Choroid plexus epithelial cell (primary cell): Measurements from ENCODE around the gene MUC6.

Experiments
- DNase-seq: peaks from one replicate; pipeline ENCODE4 v3.0.0-alpha.2; 2010; ENCODE audit warnings: low read depth
- H3K4me3 ChIP-seq: 2 replicates; pipeline ENCODE4 v1.5.1; 2011; ENCODE audit warnings: low read depth, mild to moderate bottlenecking, control low read depth, low read length, moderate library complexity
- CTCF ChIP-seq: conservative IDR thresholded peaks from 2 replicates; pipeline ENCODE4 v1.5.1; 2011; ENCODE audit warnings: low read depth, mild to moderate bottlenecking, control low read depth, inconsistent platforms, low read length, moderate library complexity

The MUC6 gene

GRCh38 chr11:1054143-1055108 is 17.9 kb upstream of the MUC6 start:
- DNase-seq: peak; percentile 7
- no peak overlapping the region for H3K4me3 ChIP-seq
- TF ChIP-seq CTCF: no peak

- peak; percentile 18 for TF ChIP-seq CTCF
- H3K4me3 ChIP-seq: no peak overlapping the region
- DNase-seq: peak; percentile 35
Measured at GRCh38 chr11:1053121-1053901, 16.8 kb upstream of the MUC6 start.

DNA sequence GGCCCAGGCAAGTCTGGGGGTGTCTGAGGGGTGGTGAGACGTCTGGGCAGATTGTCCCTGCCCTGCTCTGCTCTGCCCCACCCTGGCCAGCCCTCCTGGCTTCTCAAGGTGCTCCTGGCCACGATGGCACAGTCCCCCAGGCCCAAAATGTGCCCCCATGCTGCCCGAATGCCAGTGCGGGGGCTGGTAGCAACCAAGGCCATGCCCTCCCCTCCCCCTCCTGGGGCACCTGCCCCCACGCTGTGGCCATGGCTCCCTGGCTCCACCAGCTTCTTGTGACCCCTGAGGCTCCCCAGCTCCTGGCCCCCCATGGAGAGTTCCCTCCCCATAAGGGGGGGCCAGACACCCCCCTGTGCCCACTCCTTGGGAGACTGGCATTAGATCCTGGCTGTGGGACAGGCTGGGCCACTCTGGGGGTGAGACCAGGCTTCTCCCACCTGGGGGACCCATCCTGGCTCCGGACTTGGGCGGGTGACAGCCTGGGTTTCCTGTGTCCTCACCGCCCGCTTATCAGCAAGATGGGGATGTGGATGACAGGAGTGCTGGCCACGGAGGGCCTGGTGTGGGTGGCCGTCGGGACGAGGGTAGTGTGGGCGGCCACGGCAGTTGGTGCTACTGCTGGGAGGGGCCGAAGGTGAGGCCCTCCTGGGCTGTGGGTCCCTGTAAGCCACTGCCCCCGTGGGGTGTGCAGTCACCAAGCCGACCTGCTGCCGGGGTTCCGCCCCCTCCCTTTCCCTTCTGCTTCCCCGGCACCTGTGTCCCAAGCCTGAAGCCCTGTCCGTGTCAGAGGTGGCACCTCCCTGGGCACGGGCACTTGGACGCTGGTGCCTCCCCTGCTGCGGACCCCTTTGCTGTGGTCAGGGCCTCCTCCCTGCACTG is 15.9 kb upstream of the MUC6 start:
- no peak for DNase-seq
- TF ChIP-seq CTCF: no peak
- no peak overlapping the region for H3K4me3 ChIP-seq

- no peak for TF ChIP-seq CTCF
- no peak for DNase-seq
- no peak overlapping the region for H3K4me3 ChIP-seq
Measured at GRCh38 chr11:1051356-1052132, 15.0 kb upstream of the MUC6 start.

DNA sequence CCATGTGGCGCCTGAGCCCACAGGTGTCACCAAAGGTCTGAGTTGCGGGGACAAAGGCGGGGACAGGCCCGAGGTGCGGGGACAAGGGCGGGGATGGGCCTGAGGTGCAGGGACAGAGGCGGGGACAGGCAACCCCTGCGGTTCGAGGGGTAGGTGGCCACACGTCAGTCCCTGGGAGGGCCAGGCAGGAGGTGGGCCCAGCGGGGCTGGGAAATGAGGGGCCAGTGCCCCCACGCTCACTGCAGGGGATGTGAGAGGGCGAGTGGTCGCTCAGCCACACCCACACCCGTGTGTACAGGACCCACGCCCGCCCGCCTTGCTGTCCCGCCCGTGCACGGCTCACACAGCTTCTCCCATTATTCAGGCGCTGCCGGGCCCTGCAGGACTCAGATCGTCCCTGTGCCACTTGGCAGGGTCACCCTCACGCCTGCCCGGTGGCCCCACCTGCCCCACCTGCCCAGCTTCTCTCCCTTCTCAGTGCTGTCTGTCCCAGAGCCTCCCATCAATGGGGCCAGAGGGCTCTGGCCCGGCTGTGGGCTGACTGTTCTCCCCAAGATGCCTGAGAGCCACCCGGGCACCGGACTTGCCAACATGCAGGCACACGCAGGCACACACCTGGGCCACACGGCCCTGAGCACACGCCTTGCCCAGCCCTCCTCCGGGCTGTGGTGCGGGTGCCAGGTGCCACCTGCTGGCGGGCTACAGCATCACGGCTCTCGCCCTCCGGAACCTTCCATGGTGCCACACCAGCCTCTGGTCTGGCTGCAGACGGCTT is 14.2 kb upstream of the MUC6 start:
- no peak overlapping the region for H3K4me3 ChIP-seq
- peak; percentile 95 for TF ChIP-seq CTCF

More for the DNA sequence above, 14.2 kb upstream of the MUC6 start:
- peak; percentile 68 for DNase-seq
